NK-92 (cell line): ENCODE results near the gene SYNC.
"Not testable (repeated sequence)": the region's sequence is repeated elsewhere in the genome, so short reads cannot be mapped to it uniquely, and the experiment has no call there.

Experiments used
- DNase-seq: peaks from one replicate; lab custom pipeline; 2025; ENCODE audit not compliant: unreplicated experiment; lab: John Stamatoyannopoulos, UW

SYNC gene

GRCh38 chr1:32724678-32725614 lies 22.4 kb upstream of the SYNC start:
- no peak for DNase-seq

GRCh38 chr1:32719681-32720275 lies 17.2 kb upstream of the SYNC start:
- no peak for DNase-seq

GRCh38 chr1:32718527-32718926 lies 16.0 kb upstream of the SYNC start:
- DNase-seq, result no peak

- DNase-seq, result no peak
Measured at GRCh38 chr1:32718036-32718435, 15.5 kb upstream of the SYNC start.

GRCh38 chr1:32717503-32717902 lies 14.9 kb upstream of the SYNC start:
- DNase-seq, result no peak

- DNase-seq, result no peak
Measured at GRCh38 chr1:32716312-32717148, 14.0 kb upstream of the SYNC start.

- no peak for DNase-seq
Measured at GRCh38 chr1:32715901-32716311, 13.3 kb upstream of the SYNC start.

GRCh38 chr1:32714277-32714676 lies 11.7 kb upstream of the SYNC start:
- no peak for DNase-seq

GRCh38 chr1:32713081-32713480 lies 10.5 kb upstream of the SYNC start:
- DNase-seq, result no peak

DNA sequence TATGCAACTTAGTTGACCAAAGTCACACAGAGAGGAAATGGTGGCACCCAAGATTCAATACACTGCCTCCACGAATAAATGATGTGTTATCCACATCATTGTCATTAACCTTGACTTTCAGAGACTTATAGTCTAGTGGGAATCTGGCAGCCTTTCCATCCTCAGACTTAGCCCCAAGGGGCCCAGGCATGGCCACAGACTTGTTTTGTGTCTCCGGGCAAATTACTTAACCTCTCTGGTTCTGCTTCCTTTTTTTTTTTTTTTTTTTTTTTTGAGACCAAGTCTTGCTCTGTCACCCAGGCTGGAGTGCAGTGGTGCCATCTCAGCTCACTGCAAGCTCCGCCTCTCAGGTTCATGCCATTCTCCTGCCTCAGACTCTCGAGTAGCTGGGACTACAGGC lies 8.7 kb upstream of the SYNC start:
- DNase-seq, result not testable (repeated sequence)

DNA sequence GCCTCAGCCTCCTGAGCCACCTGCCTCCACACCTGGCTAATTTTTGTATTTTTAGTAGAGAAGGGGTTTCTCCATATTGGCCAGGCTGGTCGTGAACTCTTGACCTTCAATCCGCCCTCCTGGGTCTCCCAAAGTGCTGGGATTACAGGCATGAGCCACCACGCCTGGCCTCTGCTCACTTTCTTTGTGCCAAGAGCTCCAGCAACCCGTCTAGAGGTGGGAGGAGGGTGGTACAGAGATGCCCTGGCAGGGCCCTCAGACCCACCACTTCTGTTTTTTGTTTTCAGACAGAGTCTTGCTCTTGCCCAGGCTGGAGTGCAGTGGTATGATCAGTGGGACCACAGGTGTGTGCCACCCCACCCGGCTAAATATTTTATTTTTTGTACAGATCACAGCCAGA lies 6.9 kb upstream of the SYNC start:
- no peak for DNase-seq

DNA sequence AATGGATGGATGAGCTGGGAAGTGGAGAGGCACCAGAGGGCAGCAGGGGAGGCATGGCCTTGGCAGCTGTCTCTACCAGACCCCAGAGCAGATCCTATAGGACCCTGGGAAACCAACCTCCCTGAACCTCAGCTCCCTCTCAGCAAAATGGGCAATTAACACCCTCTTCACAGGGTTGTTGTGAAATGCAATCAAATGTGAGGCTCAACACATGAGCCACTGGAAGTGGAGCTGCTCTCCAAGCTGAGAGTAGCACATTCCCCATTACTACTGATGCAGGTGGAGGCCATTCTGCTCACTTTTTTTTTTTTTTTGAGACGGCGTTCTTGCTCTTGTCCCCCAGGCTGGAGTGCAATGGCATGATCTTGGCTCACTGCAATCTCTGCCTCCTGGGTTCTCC lies 6.5 kb upstream of the SYNC start:
- DNase-seq, result no peak

GRCh38 chr1:32706491-32706890 lies 3.9 kb upstream of the SYNC start:
- no peak for DNase-seq

DNA sequence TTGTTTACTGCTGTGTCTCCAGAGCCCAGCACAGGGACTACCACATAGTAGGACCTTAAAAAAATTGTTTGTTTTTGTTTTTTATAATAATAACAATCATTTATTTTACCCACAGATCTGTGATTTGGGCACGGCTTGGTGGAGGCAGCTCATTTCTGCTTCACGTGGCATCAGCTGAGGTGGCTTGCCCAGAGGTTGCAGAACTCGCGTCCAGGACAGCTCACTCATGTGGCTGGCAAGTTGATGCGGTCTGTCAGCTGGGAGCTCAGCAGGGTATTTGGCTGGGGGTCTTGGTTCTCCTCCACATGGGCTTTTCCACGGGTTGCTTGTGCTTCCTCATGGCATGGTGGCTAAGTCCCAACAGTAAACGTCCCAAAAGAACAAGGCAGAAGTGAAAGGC lies 2.9 kb upstream of the SYNC start:
- no peak for DNase-seq

DNA sequence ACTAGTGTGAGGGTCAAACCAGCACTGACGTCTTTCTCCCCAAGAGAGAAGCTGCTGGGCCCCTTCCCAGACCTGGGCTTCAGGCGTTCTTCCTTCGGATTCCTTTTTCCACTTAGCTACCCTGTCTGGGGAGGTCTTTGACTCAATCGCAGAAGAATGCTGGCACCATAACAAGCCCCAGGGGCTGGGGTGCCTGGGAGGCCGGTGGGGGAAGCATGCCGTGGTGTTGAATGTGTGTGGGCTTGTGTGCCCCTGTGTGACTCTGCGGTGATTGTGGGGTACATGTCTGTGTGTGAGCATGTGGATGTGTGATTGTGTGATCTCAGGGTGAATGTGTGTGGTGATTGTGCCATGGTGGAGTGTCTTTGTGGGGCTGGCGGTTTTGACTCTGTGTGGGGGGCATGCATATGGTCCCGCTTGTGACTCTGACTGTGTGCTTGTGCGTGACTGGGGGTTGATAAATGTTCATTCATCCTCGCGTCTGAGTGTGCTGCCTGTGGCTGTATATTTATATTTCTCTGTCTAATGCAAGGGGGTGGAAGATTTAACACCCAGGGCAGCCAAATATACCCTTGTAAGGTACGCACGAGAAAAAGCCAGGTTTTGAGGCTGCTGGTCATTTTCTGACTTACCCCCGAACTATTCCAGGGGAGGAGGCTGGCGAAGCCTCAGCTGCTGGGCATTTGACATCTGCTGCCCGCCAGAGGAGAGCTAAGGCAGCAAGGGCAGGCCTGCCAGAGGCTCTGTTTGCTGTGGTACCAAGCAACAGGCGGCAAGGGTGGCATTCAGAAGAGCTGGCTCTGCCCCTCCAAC lies 1.1 kb upstream of the SYNC start:
- DNase-seq, result no peak

DNA sequence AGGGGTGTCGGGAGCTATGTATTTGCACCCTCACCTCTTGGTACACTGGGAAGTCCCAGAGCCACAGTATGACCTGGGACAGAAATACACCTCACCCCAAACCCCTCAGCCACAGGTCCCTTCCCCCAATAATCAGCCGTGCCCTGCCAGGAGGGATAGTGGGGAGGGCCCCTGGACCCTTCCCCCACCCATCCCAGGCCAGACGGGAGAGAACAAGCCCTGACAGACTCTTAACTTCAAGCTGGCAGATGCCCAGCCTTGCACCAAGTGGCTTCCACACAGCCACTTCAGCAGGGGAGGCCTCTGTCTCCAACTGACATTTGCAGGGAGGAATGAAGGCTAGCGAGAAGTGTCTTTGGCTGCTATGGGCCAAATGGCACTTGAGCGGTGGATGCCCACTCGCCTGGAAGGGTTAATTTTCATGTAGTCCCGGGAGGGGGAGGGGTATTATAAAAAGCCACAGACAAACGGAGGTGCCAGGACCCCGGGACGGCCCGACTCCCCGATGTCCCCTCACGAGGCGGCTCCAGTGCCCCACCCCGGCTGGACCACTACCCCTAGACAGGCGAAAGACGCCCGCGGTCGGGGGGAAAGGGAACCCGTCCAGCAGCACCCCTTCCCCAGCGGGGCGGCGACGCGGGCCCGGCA lies 495 bp downstream of the SYNC start:
- DNase-seq, result no peak

GRCh38 chr1:32701421-32701911 lies 1.1 kb downstream of the SYNC start:
- no peak for DNase-seq

- DNase-seq, result not testable (repeated sequence)
Measured at GRCh38 chr1:32696996-32697395, 5.6 kb downstream of the SYNC start.

- no peak for DNase-seq
Measured at GRCh38 chr1:32696041-32696440, 6.5 kb downstream of the SYNC start.
